GM21367 (cell line): ENCODE measurements around the gene SLC30A3.

Experiments used
- ATAC-seq: cut with Tn5 transposase; IDR thresholded peaks from one replicate; pipeline ENCODE4 v1.9.1; 2021; ENCODE audit not compliant: unreplicated experiment

SLC30A3 gene

DNA sequence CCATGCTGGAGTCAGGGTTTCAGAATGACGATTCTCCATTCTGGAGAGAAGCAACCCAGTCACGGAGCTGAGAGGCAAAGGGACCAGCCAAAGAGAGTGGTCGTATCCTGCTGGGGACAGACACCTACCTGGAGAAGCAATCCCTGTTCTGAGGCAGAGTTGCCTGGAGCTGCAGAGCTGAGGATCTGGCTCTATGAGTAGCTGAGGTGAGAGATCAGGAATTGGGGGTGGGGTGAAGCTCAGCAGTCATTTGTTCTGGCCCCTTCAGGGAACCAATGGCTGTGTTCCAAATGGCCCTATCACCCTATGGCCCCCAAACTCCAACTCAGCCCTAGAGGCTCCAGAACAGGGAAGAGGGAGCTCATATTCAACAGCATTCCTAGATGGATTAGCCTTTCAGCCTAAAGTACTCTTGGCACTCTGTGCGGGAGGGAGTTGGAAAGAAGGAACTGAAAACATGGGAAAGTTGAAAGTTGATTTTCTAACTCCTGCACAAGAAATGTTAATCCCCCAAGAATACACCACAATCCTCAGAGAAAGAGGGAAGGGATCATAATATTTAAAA lies 54.3 kb downstream of the SLC30A3 start:
- ATAC-seq, result no peak

DNA sequence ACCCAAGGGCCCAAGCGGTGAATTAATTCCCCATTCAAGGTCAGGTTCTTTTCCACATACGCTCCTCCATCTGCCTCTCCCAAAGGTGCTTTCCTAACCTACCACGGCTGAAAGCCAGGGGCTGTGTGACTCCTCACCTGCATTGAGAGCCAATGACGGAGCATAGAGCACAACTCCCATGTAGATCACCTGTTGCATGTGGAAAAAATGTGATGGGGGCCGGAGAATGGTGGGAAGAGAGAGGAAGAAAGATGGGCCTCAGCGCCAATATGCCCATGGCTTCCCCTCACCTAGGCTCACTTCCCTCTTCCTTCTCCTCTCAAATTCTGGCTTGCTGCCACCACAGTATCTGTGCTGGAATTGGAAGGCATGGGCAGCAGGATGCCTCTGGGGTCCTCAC lies 56.5 kb downstream of the SLC30A3 start:
- no peak for ATAC-seq

GRCh38 chr2:27205206-27205605 lies 57.6 kb downstream of the SLC30A3 start:
- no peak for ATAC-seq

GRCh38 chr2:27204566-27204965 lies 58.3 kb downstream of the SLC30A3 start:
- ATAC-seq, result no peak

DNA sequence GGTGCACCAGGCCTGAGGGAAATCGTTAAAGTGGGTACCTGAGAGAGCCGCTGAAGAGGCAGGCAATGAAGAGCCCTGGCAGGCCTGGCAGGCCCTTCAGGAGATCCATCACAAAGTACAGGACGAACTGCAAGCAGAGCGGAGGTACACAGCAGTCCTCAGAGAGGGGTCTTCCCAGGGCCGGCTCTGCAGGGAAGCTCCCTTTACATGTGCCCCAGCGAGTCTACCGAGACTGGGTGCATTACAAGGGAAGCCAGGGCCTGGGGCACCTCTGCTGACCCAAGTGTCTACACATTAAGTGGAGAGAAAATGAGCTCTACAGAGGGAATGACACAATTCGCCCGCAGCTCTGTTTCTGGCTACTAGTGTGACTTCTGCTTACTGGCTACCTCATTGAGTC lies 59.1 kb downstream of the SLC30A3 start:
- no peak for ATAC-seq
